ENCODE data around the gene TMEM19. TPM values are rescaled to one million over a fixed set of nuclear protein-coding genes. Genes with fewer than 3 reads are reported as not detected.

TMEM19 gene
- total RNA-seq, 1 donor from 2014 or later = 27.0 TPM

DNA sequence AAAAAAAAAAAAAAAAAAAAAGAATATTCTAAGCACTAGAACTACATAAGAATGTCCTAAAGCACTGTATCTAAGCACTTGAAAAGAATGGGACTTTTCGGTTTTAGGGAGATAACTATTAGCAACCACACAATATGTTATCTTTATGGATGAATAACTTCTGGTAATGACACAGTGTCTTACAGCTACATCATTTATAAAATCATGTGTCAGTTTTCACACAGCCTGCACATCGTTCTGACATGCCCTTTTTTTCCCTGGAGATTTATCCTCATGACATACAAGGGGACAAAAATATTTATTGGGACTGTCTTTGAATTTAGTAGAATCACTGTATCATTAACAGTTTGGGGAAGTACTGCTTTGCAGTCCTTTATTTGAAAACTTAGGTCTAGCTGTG is 17.3 kb downstream of the TMEM19 start:
- Mint-ChIP-seq H3K4me1 (peaks cover 9% of the 10 kb centered on the region), H3K9me3 (no peaks in the 10 kb centered on the region), H3K4me3 (no peak overlapping the region), H3K27ac (ENCODE audit: unreplicated experiment) (no peak overlapping the region), H3K36me3 (ENCODE audit: low read depth) (peaks cover 17% of the 10 kb centered on the region), H3K27me3 (ENCODE audit: low read depth) (no peaks in the 10 kb centered on the region)
- TF ChIP-seq CTCF (conservative IDR thresholded peaks at IDR 0.05) = no peak
- no peak for DNase-seq (ENCODE audit: low read depth, low spot score)

DNA sequence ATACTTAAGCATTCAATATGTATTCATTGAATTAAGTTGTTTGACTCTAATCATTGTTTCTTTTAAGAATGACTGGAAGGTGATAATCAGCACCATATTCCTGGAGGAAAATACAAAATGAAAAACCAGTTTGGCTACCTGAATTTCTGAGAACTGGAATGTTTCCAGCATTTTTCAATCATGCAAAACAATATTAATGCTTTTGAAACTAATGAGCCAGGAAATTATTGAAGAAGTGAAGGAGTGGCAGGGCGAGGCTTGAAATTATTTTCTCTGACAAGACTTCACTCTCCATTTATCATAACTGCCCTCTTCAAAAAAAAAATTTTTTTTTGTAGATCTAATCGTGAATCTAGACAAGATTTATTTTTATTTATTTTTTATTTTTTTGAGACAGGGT is 19.0 kb downstream of the TMEM19 start:
- no peak for DNase-seq (ENCODE audit: low read depth, low spot score)
- peaks cover 6% of the 10 kb centered on the region for H3K36me3 Mint-ChIP-seq (ENCODE audit: low read depth)
- no peaks in the 10 kb centered on the region for H3K9me3 Mint-ChIP-seq
- H3K27ac Mint-ChIP-seq (ENCODE audit: unreplicated experiment) = no peak overlapping the region
- no peak for TF ChIP-seq CTCF (conservative IDR thresholded peaks at IDR 0.05)
- peaks cover 11% of the 10 kb centered on the region for H3K4me1 Mint-ChIP-seq
- no peaks in the 10 kb centered on the region for H3K27me3 Mint-ChIP-seq (ENCODE audit: low read depth)
- H3K4me3 Mint-ChIP-seq = no peak overlapping the region

- peaks cover 11% of the 10 kb centered on the region for H3K4me1 Mint-ChIP-seq
- DNase-seq (ENCODE audit: low read depth, low spot score) = no peak
- peaks cover 13% of the 10 kb centered on the region for H3K9me3 Mint-ChIP-seq
- no peaks in the 10 kb centered on the region for H3K27me3 Mint-ChIP-seq (ENCODE audit: low read depth)
- TF ChIP-seq CTCF (conservative IDR thresholded peaks at IDR 0.05) = no peak
- H3K4me3 Mint-ChIP-seq = no peak overlapping the region
- no peak overlapping the region for H3K27ac Mint-ChIP-seq (ENCODE audit: unreplicated experiment)
- peaks cover 16% of the 10 kb centered on the region for H3K36me3 Mint-ChIP-seq (ENCODE audit: low read depth)
Observed at GRCh38 chr12:71708658-71709057, 22.8 kb downstream of the TMEM19 start.

DNA sequence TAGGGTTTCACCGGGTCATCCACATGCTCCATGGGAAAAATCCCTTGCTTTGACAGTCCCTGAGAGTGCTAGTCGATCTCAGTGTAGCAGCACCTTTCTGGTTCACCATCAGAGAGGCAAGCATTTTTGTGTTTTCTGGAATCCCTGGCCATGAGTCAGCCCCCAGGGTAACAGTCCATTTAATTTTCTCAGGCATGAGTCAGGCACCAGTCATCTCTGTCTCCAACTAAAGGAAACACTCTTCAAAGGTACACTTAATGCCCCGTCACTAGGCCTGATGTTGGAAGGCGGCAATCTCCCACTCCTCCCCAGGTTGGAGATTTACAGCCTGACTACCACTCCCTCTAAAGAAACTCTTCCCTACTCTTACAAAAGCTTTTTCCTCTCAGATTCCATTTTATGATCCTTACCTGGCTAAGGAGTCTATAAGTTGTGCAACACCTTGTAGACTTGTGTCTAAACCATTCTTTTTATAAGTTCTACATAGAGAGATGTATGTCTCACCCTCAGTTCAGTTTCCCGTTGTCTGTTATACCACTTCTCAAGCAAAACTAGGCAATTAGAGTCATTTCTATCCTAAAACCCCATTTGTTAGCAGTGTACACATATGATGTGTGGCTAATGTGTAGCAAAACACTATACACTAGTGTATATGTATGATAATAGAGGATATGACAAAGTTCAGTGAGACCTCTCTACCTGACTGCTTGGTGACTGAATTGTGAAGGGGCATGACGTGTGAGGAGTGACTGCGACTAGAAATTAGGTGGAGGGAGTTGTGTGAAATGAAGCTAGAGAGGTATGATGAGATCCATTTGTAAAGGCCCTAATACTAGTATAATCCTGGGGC is 24.6 kb downstream of the TMEM19 start:
- Mint-ChIP-seq H3K9me3 (peaks cover 17% of the 10 kb centered on the region), H3K4me1 (peaks cover 11% of the 10 kb centered on the region), H3K27me3 (ENCODE audit: low read depth) (no peaks in the 10 kb centered on the region), H3K27ac (ENCODE audit: unreplicated experiment) (no peak overlapping the region), H3K4me3 (no peak overlapping the region), H3K36me3 (ENCODE audit: low read depth) (peaks cover 16% of the 10 kb centered on the region)
- TF ChIP-seq CTCF (conservative IDR thresholded peaks at IDR 0.05) = no peak
- no peak for DNase-seq (ENCODE audit: low read depth, low spot score)

DNA sequence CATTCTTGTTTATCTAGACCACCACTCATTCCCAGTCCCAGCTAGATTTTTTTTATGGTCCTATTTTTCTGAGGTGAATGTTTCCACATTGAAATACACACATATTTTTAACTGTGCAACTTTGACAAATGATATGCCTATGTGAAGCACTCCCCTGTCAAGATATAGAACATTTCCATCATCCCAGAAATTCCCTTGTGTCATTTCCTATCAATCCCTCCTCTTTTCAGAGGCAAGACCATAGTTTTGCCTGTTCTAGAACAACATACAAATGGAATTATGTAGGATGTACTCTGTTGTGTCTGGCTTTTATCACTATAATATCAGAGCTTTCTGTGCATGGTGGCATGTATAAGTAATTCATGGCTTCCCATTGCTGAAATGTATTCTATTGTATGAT is 32.7 kb downstream of the TMEM19 start:
- Mint-ChIP-seq H3K9me3 (peaks cover 6% of the 10 kb centered on the region), H3K36me3 (ENCODE audit: low read depth) (no peaks in the 10 kb centered on the region), H3K27ac (ENCODE audit: unreplicated experiment) (no peak overlapping the region), H3K4me1 (peaks cover 4% of the 10 kb centered on the region), H3K27me3 (ENCODE audit: low read depth) (no peaks in the 10 kb centered on the region), H3K4me3 (no peak overlapping the region)
- DNase-seq (ENCODE audit: low read depth, low spot score) = no peak
- TF ChIP-seq CTCF (conservative IDR thresholded peaks at IDR 0.05) = no peak
